Embryonic facial prominence (tissue), 1 donor: ENCODE data around the gene DHCR7.

Experiments
- DNase-seq: peaks from one replicate; pipeline ENCODE4 v3.0.0-alpha.2; 2016; ENCODE audit errors: extremely low spot score

DHCR7 gene

DNA sequence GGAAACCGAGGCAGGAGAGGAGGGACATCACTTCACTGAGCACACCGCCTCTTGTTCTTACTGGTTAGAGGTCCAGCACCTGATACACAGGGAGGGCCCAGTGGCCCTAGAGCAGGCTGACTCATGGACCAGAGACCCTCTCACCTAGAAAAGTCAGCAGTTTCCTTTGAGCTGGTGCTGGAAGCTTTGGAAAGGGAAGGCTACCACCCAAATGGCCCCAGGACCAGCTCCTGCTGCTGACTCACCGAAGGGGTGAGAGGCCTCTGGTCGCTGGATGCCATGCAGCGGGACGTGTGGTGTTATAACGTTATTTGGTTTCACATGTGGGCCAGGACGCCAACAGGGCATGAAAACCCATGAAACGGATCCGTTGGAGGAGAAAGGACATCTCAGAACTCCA lies 8.6 kb upstream of the DHCR7 start:
- DNase-seq, result no peak

DNA sequence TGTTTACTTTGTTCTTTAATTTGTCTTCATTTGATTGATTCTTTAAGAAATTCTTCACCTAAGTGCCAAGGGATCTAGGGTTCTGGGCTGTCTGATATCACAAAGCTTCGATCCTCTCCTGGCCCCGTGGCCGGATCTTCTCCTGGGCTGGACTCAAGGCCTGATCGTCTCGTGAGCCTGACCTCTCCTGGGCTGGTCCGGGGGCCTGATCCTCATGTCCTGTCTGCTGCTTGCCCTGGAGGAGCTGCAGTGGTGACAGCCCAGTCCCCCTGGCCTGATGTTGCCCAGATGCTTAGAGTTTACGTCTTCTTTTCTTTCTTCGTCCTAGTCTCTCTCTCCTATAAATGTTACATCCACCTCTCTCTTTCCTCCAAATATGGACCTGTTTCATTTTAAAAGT lies 8.1 kb upstream of the DHCR7 start:
- no peak for DNase-seq

DNA sequence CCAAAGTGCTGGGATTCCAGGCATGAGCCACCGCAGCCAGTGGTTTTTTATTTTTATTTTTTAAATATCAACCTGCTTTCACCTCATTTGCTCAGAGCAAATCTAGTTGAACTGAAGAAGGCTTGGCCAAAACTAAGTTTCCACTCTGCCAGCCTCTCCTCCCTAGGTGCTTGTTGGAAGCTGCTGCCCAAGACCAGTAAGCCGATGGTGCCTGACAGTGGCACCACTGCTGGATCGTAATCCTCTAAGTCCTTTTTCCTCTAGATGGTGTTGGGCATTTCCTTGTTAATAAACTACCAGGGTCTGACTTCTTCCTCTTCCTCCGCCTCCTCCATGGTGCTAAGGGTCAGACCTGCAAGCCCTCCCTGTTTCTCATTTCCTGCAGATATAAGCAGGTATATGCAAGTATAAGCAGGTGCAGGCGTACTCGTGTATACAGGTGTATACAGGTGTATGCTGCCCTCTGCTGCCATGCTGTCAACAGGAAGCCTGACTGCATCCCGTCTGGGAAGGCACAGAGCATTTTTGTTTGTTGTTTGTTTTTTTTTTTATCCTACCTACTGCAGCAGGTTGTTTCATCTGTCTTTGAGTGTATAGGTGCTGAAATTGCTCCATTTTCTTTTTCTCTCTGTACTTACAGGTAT lies 6.4 kb upstream of the DHCR7 start:
- DNase-seq, result no peak

DNA sequence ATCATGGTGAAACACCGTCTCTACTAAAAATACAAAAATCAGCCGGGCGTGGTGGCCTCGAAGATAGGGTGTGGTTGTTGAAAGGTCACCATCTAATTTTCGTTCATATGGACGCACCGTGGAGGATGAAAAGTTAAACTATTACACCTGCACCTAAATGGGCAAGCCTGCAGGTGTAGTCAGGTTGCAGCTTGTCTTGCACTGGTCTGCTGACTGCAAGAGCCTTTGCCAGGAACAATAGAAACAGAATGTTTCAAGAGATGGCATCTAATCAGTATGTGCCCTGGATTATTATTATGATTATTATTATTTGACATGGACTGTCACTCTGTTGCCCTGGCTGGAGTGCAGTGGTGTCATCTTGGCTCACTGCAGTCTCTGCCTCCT lies 5.7 kb upstream of the DHCR7 start:
- no peak for DNase-seq

DNA sequence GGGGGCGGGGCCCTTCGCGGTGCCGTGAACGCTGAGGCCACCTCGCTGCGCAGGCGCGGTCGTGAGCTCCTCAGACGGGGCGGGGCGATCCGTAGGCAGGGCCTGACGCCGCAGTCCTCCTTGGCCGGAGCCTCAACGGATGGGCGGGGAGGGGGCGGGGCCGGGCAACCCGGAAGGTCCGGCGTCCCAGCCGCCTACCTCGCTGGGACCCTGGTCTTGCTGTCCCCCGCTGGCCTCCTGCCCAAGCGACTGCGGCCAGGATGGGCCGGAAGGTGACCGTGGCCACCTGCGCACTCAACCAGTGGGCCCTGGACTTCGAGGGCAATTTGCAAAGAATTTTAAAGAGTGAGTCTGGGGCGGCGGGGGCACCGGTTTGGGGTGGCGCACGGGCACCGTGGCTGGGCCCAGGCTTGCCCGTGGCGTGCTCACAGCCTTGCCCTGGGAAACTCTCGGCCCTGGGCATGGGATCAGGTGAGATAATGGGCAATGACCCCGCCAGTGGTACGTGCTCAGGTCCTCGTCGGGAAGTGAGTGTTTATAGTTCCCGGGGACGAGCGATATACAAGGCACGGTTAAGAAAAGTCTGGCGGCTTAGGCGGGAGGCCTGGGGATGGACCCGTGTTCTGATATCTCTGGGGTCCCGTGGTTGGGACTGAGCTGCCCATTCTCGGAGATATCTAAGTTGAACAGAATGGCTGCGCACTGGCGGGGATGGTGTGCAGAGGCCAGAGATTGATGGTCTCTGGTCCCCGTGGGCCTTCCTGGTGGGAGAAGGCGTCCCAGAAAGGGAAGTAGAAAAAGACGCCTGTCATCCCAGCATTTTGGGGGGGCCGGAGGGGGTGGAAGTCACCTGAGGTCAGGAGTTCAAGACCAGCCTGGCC lies 5.1 kb upstream of the DHCR7 start, which contains the start of gene NADSYN1:
Gene NADSYN1, plus strand, starts transcription at position 167 of the 881 bp plus-strand sequence. Its CDS starts 94 bp downstream, at position 261.
- peak; percentile 80 for DNase-seq

DNA sequence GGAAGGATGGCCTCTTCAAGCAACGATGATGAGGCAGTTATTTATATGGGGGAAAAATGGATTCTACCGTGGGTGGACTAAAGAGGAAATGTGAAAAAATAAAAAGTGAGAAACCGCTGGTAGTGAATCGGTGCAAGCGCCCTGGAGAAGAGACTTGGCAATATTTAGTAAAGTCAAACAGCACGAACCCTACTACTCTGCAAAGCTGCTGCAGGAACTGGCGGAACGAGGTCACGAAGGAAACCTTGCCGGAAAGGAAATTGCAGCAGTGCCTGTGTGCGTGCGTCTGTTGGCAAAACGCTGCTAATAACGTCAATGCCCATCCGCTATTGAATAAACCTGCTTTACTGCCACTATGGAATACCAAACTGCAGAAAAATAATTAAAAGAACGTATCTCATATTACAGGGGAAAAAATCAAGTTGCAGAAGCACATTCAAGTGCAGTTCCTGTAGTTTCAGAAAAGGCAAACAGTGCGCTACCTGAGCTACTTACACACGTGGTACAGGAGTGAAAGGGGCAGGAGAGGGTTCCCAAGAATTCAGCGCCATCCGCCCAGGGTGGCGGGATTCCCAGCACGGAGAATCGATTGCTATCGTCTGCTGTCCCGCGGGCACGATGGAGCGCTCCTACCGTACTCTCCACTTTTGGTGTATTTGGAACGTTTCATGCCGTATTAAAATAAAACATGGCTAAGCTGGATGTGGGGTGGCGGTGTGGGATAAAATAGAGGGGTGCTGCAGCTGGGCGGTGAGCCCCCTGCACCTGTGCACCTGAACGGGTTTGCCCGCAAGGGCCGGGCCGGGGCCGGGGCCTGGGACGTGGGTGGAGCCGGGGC lies 4.2 kb upstream of the DHCR7 start:
- DNase-seq, result no peak

DNA sequence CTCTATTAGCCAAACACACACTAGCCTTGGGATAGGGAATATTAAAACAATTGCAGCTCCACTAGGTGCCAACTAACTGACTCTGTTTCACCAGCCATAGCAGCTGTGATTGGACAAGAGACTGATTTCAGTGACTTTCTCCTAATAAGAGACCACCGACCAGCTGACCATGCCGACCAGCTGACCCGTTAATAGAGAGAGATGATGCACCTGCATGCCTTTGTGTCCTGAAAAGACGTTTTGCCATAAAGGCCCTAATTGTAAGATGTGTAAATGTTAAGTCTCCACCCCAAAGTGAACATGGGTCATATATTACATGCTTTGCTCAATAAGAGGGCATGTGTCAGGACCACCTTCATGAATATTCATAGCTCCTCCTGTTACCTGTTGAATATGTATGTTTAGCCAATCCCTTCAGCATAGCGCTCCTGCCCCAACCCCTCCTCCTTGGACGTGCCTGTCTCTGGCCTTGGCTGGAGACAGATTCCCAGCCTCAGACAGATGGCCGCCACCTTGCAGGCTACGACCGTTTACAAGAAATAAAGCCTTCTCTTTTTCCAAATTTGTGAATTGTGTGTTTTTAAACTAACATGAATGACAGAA lies 3.5 kb upstream of the DHCR7 start:
- no peak for DNase-seq

DNA sequence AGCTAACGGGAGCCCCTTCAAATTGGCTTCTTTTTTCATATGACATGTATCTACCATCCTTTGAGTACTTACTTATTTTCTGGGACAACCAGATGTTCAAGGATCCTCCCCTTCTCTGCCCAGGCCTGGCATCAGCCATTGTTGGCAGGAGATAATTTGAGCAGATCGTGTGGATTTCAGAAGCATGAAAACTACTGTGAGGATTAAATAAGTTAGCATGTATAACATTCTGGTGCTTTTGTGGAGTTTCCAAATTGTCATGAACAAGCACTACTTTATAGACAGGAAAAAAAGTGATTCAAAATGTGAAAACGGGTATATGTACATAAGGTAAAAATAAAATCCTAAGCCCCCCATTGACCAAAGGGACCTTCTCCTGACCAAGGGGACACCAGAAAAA lies 2.7 kb upstream of the DHCR7 start:
- DNase-seq, result no peak

DNA sequence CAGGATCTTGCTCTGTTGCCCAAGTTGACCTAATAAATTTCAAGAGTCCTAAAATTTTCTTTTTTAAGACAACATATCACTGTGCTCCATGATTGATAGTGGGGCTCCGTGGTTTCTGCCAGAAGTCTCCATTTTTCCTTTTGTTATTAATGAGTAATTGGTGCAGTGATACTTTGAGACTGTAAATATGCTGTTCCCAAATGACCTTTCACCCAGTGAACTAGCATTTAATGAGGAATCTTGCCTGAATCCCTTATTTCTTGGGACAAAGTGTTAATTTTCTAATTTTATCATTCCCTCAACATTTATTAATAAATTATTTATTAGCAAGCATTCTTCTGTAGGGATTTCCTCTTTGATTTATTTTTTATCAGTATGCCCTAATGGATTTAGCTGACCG lies 2.3 kb upstream of the DHCR7 start:
- DNase-seq, result no peak

DNA sequence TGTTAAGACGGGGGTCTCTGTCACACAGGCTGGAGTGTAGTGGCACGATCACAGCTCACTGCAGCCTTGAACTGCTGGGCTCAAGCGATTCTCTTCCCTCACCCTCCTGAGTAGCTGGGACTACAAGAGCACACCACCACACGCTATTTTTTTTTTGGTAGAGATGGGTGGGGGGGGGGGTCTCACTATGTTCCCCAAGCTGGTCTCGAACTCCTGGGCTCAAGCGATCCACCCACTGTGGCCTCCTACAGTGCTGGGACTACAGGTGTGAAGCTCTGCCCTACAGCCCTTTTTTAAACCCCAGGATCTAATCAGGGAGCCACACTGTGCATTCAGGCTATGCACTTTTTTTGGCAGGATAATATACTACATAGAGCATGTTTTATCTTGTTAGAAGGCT lies 1.4 kb upstream of the DHCR7 start:
- DNase-seq, result no peak

DNA sequence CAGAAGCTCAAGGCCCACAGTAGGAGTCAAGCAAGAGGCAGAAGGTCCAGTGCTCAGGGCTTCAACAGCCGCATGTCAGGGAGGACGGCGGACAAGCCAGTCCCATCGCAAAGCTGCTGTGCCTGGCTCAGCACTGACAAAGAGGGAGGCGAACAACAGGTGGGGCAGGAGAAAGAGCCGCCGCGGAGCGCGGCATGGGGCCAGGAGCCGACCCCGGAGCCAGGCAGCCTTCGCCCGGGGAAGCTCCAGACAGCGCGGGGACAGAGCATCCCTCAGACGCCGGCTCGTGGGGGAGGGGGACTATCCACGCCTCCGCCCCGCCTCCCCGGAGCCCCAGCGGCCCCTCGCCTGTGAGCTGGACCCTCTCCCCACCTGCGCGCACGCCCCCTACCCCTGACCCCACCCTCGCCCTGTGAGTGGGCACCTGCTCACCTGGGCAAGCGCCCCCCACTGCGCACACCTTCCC lies 369 bp downstream of the DHCR7 start:
- DNase-seq, result no peak

DNA sequence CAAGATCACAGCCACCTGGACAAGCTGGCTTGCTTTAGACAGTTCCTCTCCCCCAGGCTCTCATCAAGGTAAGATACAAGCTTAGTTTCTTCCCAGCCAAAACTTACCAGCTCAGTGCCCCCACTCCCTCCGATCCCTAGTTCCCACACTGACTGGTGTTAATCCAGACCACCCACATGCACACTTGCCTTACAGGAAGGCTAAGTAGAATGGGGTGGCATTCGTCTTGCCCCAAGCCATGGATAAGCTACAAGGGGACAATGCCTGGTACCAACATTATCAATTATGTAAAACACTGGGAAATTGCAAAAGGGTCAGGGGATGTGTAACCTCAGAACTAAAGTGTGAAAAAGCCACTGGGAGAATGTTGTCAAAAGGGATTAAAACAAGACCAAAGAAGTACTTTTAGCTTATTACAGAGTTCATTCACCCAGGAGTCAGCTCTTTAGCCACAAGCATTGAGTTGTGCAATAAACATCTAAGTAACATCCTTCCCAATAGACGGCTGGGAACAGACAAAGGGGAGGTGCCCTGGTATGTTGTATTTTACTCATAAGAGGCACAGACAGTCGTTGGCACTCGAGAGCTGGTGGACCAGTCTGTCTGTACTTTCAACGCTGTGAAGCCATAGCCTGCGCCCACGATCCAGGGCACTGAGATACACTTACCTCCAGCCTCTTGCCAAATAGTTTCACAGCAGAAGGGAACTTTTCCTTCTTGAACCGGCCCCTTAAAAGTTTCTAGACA lies 1.1 kb downstream of the DHCR7 start:
- no peak for DNase-seq

DNA sequence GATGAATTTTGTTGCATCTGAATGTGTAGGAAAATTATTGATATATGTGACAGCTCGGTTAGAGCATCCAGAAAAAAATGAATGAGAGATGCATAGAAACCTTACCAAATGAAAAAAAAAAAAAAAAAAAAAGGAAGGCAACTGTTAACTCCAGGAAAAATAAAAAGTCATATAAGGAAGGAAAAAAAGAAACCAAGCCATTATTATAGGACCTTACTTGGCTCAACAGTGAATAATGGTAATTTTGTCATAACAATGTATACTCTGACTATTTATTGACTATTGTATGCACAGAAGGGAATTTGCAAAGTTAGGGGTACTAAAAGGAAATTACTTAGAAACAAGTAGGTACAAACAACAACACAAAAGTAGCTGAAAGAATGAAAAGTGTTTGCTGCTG lies 2.0 kb downstream of the DHCR7 start:
- DNase-seq, result no peak

DNA sequence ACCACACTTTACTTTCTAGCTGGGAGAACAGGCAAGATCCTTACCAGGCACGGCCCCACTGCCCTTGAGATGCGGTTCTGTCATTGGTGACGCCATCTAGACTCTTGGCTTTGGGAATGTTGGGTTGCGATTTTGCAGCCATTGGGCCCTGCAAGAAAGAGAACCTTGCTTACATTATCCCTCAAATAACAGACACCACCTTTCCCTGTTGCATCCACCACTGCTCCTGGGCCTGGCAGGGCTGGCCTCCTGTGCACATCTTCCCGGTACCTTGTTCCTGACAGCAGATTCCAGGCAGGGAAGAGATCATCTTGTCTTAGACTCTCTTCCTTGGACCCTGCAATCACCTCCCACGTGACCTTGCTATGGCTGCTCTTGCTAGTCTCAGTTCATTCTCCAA lies 3.4 kb downstream of the DHCR7 start:
- no peak for DNase-seq

DNA sequence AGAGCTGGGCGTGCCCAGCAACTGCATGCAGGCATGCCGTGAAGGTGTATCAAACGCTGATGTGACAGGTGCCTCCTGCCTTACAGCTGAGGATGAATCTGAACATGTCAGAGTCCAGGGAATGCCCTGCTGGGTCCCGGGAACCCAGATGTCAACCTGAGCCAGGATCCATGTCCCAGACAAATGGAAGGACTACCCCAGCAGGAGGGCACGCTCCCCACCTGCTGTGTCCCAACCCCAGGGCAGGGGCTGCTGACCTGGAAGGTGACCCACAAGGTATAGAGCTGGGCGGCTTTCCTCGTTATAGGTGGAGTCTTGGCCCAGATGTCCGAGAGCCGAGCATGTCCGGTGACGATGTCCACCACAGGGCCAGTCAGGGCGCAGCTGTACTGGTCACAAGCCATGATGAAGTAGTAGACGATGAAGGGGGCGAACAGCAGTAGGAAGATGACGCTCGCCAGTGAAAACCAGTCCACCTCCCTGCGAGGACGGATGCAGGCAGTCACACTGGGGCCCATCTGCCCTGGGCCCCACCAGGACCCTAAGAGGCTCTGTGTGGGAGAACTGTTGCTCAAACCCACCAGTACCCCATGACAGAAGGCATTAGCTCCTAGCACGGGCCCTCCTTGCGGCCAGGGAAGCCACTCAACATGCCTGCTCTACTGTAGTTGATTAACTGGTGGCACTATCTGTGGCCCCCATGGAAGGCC lies 4.3 kb downstream of the DHCR7 start:
- no peak for DNase-seq

DNA sequence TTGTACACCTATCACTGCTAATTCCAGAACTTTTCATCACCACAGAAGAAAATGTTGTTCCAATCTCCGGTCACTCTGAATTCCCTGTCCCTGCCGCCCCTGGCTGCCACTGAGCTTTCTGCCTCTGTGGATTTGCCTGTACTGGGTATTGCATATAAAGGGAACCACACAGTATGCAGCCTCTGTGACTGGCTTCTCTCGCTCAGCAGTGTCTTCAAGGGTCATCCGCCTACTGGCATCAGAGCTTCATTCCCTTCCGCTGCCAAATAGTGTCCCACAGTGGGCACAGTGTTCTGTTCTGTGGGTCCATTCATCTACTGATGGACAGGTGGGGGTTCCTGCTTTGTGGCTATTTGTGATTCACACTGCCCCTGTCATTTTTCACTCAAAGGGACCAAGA lies 5.3 kb downstream of the DHCR7 start:
- no peak for DNase-seq

DNA sequence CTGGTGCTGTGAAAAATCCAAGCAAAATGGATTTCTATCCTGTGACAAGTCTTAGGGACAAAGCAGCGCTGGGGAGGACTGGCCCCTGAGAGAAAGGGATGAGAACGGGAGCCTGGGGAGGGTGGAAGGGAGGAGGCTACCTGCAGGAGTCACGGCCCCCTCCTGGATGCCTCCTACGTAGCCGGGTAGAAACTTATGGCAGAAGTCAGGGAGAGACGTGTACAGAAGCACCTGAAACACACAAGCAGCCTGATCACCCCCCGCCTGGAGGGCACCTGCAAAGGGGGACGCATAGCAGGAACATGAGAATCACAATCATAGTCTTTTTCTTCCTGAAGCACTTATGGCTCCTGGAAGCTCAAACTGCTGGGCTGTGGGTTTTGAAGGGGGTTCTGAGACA lies 6.1 kb downstream of the DHCR7 start:
- DNase-seq, result no peak

DNA sequence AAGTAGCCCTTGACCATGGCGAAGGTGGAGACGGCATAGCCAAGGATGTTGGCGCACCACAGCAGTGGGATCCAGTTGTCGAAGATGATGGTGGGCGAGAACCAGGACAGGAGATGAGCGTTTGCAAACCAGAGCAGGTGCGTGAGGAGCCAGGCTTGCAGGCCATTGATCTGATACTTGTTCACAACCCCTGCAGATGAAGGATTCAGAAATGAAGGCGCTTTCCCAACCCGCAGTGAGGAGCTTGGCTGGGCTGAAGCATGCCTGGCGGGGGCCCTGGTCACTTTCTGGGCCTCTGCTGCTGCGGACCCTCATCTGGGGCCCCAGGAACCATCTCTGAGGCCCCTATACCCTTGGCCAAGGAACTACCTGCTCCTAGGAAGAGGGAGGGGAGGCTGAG lies 6.9 kb downstream of the DHCR7 start:
- DNase-seq, result no peak

DNA sequence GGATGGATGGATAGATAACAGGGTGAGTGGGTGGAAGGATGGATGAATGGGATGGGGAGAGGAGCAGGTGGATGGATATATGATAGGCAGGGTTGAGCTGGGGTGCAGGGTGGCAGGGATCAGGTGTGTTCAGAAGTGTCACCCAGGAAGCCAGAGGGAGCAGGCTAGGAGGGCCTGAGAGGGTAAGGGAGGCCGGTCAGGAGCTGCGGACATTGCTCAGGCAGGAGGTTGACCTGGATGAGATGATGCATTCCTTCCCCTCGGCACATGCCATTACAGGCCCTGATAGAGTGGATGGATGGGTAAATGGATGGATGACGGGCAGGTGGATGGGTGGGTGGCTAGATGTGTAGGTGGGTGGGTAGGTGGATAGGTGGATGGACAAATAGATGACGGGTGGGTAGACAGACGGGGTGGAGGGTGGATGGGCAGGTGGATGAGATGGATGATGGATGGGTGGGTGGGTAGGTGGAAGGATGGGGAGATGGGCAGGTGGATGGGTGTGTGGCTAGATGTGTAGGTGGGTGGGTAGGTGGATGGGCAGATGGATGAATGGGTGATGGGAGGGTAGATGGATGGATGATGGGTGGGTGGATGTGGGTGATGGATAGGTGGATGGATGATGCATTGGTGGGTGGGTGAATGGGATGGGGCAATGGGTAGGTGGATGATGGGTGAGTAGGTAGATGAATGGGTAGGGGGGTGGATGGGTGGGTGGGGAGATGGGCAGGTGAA lies 8.0 kb downstream of the DHCR7 start:
- no peak for DNase-seq

DNA sequence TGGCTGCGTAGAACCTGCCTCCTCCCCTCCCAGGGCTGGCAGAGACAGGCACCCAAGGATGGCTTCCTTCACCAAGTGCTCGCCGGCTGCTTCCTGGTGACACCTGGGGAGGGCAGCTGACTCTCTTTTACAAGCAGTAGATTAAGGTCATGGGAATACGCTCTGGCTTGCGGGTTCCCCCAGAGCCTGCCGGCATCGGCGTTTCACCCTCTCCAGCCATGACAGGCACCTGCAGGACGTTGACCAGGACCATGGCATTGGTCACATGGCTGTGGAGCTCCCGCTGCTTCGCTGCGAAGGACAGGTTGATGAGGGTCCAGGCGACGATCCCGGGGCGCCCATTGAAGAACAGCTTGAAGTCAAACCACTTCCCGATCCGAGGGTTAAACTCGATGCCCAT lies 9.5 kb downstream of the DHCR7 start:
- no peak for DNase-seq
